CD4-positive, CD25-positive, alpha-beta regulatory T cell (primary cell): ENCODE measurements around the gene ANAPC16. TPM values are rescaled to one million over a fixed set of nuclear protein-coding genes. Genes with fewer than 3 reads are reported as not detected.
"Not testable (repeated sequence)": the region's sequence is repeated elsewhere in the genome, so short reads cannot be mapped to it uniquely, and the experiment has no call there.

Experiments
- ATAC-seq, 2 donors: fragments of 150-1000 bp; cut with Tn5 transposase; one replicate each; pipeline ENCODE4 v1.10.0; 2021; ENCODE audit warnings: low read depth in 2 of 2, moderate number of reproducible peaks in 2 of 2, moderate library complexity in 1 of 2
- DNase-seq, 3 donors: peaks; one replicate each; pipeline versions ENCODE4 v3.0.0 to v3.0.0-alpha.2; 2012 to 2022; ENCODE audit warnings: mixed read lengths in 1 of 3
- H3K27ac ChIP-seq: one replicate; pipeline ENCODE4 v1.7.0; 2013; ENCODE audit warnings: mild to moderate bottlenecking, low read length; ENCODE audit not compliant: insufficient read depth, poor library complexity, severe bottlenecking
- H3K27me3 ChIP-seq: one replicate; pipeline ENCODE4 v1.7.0; 2013; ENCODE audit warnings: low read length; ENCODE audit not compliant: control insufficient read depth, insufficient read depth
- H3K36me3 ChIP-seq: one replicate; pipeline ENCODE4 v1.7.0; 2013; ENCODE audit warnings: mild to moderate bottlenecking, low read length, moderate library complexity; ENCODE audit not compliant: control insufficient read depth, insufficient read depth
- H3K4me1 ChIP-seq: 2 replicates; pipeline ENCODE4 v1.7.0; 2013; ENCODE audit warnings: mild to moderate bottlenecking, low read length; ENCODE audit not compliant: insufficient read depth, control insufficient read depth, poor library complexity, severe bottlenecking
- H3K4me3 ChIP-seq: one replicate; pipeline ENCODE4 v1.7.0; 2013; ENCODE audit warnings: low read depth, mild to moderate bottlenecking, low read length, moderate library complexity
- H3K9me3 ChIP-seq, 2 experiments: 1 replicate in 1 of 2; 2 replicates in 1 of 2; pipeline ENCODE4 v1.7.0; 2013; ENCODE audit warnings: low read length in 2 of 2, mild to moderate bottlenecking in 1 of 2, moderate library complexity in 1 of 2; ENCODE audit not compliant: control insufficient read depth in 2 of 2
- H3K27ac Mint-ChIP-seq, 3 donors: one replicate each; pipeline ENCODE4 v1.8.0; 2020 to 2022; ENCODE audit warnings: mild to moderate bottlenecking in 3 of 3, mixed read lengths in 3 of 3, moderate library complexity in 2 of 3
- H3K27me3 Mint-ChIP-seq: one replicate; pipeline ENCODE4 v1.8.0; 2022; ENCODE audit warnings: mild to moderate bottlenecking, mixed read lengths
- H3K36me3 Mint-ChIP-seq: one replicate; pipeline ENCODE4 v1.8.0; 2020; ENCODE audit warnings: mixed read lengths
- H3K4me1 Mint-ChIP-seq, 4 donors: one replicate each; pipeline ENCODE4 v1.8.0; 2020 to 2022; ENCODE audit warnings: mixed read lengths in 4 of 4, mild to moderate bottlenecking in 1 of 4
- H3K4me3 Mint-ChIP-seq, 4 donors: one replicate each; pipeline ENCODE4 v1.8.0; 2020 to 2022; ENCODE audit warnings: mild to moderate bottlenecking in 4 of 4, mixed read lengths in 4 of 4, moderate library complexity in 3 of 4
- H3K9me3 Mint-ChIP-seq, 7 donors: one replicate each; pipeline ENCODE4 v1.8.0; 2020 to 2022; ENCODE audit warnings: mixed read lengths in 7 of 7, mild to moderate bottlenecking in 3 of 7, moderate library complexity in 2 of 7
- polyA plus RNA-seq, 4 donors: library from polyadenylated mRNA; unstranded; fragments of 300-500 nt; fragmentation: Illumina TruSeq; gene quantifications; one replicate each; pipeline ENCODE4 v1.2.3, GENCODE V29; 2021
- total RNA-seq: library from RNA; stranded (reverse); gene quantifications from one replicate; pipeline ENCODE4 v1.2.3, GENCODE V29; 2022

Gene ANAPC16
- total and polyA plus RNA-seq, 5 donors from 2014 or later: 86.6 to 361 (median 285) TPM

DNA sequence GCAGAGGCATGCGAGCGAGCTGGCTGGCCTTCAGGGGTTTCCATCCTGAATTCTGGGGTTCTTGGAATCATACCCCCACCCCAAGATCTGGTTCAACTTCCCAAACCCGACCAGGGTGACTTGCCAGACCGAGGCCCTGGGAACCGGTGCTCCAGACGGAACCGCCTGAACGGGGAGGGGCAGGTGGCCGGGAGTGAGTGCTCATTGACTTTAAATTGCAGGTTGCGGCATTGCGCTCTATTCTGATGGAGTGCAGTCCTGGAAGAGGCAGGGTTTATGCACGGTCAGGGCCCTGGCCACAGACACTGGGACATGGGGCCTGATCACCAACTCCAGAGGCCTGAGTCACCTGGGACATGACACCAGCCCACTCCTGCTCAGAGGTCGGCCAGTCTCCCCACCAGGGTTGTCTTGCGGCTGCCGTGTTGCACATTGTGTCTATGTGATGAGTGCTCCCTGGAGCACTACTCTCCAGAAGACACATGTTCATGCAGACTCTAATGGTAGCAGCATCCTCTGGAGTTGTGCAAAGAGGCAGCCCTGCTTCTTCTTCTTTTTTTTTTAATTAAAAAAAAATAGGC is 52.1 kb downstream of the ANAPC16 start:
- DNase-seq (no peak), ATAC-seq (no peak)
- H3K27me3 ChIP-seq: no peaks in the 10 kb centered on the region
- Mint-ChIP-seq H3K36me3 (no peaks in the 10 kb centered on the region), H3K9me3 (no peaks in the 10 kb centered on the region), H3K4me1 (peaks cover 5 to 39% (median 18%) of the 10 kb centered on the region in 4 donors), H3K27ac (peak overlapping the region in 1 of 3 donors; percentile 55), H3K4me3 (no peak overlapping the region), H3K27me3 (no peaks in the 10 kb centered on the region)
- H3K4me3 ChIP-seq: no peak overlapping the region
- peaks cover 18% of the 10 kb centered on the region for H3K4me1 ChIP-seq
- no peak overlapping the region for H3K27ac ChIP-seq
- H3K36me3 ChIP-seq: no peaks in the 10 kb centered on the region
- H3K9me3 ChIP-seq: no peaks in the 10 kb centered on the region

DNA sequence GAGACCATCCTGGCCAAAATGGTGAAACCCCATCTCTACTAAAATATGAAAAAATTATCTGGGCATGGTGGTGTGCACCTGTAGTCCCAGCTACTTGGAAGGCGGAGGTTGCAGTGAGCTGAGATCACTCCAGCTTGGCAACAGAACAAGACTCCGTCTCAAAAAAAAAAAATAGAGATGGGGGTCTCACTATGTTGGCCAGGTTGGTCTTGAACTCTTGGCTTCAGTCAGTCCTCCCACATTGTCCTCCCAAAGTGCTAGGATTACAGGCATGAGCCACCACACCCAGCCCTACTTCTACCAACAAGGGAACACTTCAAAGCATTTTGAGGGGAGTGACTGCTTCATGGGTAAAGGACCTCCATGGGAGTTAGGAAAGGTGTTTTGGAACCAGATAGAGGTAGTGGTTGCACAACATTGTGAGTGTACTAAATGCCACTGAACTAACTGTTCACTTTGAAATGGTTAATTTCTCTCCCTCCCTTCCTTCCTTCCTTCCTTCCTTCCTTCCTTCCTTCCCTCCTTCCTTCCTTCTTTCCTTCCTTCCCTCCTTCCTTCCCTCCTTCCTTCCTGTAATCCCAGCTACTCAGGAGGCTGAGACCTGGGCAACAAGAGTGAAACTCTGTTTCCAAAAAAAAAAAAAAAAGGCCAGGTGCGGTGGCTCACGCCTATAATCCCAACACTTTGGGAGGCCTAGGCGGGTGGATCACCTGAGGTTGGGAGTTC is 52.8 kb downstream of the ANAPC16 start:
- not testable (repeated sequence) for H3K4me3 ChIP-seq, H3K9me3 Mint-ChIP-seq, ATAC-seq, H3K27ac ChIP-seq, H3K27me3 ChIP-seq, DNase-seq, H3K36me3 Mint-ChIP-seq, H3K4me3 Mint-ChIP-seq, H3K27me3 Mint-ChIP-seq, H3K9me3 ChIP-seq, H3K36me3 ChIP-seq
- peaks cover 17% of the 10 kb centered on the region for H3K4me1 ChIP-seq
- Mint-ChIP-seq H3K27ac (peak overlapping the region in 1 of 3 donors; percentile 42), H3K4me1 (peaks cover 5 to 36% (median 17%) of the 10 kb centered on the region in 4 donors)

DNA sequence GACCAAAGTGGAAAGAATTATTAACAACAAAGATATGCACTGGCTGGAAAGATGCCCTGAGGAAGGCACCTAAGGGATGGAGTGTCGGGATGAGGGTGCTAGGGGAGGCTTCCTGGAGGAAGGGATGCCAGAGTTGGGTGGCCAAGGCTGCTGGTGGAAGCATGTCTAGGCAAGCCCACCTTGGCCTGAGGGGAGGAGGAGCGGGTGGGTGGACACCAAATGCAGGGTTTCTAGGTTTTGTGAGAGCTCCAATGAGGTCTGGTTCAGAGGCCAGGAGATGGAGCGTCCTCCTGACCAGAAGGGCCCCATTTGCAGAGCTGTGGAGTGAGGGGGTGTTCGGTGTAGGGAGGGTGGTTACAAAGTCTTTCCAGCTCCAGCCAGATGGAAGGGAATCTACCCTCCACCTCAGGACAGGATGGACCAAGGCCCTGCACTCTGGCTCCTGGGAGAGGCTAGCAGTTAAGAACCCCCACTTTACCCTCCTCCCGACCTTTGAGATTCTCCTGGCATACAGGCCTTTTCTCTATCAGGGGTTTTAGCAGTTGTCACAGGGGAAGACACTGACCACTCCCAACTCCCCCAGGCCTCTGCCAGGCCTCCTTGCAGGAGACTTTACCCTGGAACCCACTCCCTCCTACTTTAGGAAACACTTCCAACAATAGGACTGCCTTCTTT is 54.9 kb downstream of the ANAPC16 start:
- Histone ChIP-seq H3K4me1 (peaks cover 26% of the 10 kb centered on the region), H3K27ac (no peak overlapping the region), H3K36me3 (peaks cover 4% of the 10 kb centered on the region), H3K27me3 (no peaks in the 10 kb centered on the region), H3K9me3 (no peaks in the 10 kb centered on the region), H3K4me3 (no peak overlapping the region)
- Mint-ChIP-seq H3K27me3 (no peaks in the 10 kb centered on the region), H3K27ac (peak overlapping the region in 2 of 3 donors; percentile 15 to 66), H3K9me3 (no peaks in the 10 kb centered on the region), H3K4me3 (peak overlapping the region; percentile 18 to 89 (median 57)), H3K36me3 (peaks cover 13% of the 10 kb centered on the region), H3K4me1 (peaks cover 8 to 31% (median 20%) of the 10 kb centered on the region in 4 donors)
- DNase-seq: no peak
- no peak for ATAC-seq

DNA sequence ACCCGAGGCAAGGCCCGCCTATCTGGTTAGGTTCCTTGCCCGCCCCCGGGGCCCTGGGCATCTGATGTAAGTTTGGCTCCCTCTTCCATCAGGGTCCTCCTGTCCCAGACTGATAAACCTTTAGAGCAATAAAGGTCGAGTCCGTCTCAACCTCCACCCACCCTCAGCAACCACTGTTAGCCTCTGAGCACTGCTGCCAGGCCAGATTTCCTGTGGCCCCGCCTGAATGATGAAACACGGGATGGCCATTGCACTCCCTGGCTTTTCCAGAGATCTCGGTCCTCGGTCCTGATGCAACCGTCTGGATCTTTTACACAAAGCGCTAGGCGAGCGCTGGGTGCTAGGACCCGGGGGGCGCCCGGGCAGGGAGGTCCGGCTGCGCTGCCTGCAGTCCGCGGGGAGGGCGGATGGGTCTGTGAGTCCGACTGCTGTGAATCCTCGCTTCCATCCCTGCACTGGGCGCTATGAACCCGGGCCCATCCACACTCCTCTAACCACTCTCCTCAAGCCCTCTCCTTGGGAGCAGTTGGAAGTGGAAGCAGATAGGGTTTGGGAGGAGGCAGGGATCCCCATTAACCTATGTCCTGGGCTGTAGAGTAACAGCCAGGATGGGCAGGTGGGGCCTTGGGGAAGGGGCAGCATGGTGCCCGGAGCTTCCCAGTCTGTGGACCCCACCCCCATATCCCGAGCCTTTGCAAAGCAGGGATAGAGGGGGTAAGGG is 57.0 kb downstream of the ANAPC16 start:
- Mint-ChIP-seq H3K4me1 (peaks cover 16 to 39% (median 25%) of the 10 kb centered on the region in 4 donors), H3K36me3 (peaks cover 20% of the 10 kb centered on the region)
- no peak for ATAC-seq

DNA sequence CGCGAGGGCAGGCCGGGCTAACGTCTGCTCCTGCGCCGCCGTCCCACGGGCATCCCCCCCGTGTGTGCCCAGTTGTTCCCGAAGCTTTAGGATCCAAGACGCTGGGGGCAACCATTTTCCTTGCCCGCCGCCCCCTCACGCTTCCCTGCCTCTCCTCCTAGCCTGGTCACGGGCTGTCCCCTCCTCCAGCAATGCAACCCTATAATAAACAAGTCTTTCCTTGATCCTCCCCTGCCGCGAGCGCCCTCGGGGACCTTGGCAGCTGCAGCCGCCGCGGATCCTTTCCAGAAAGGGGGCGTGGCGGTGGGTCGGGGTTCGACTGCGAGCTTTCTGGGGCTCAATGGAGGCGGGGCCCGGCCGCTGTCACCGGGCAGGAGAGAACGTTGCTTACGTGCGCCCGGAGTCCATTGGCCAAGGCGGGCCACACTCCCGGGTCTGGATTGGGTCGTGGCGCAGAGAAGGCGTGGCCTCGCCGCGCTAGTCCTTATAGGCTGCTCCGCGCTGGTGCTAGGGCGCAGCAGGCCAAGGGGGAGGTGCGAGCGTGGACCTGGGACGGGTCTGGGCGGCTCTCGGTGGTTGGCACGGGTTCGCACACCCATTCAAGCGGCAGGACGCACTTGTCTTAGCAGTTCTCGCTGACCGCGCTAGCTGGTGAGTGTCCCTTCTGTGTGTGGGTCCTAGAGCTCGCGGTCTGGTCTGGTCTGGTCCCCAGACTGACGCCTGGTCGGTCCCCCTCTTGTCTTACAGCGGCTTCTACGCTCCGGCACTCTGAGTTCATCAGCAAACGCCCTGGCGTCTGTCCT is 57.8 kb downstream of the ANAPC16 start, which contains the start of gene DDIT4:
DDIT4 (plus strand) TSS at position 515 of the 803 bp plus-strand sequence. CDS start 293 bp downstream, outside the sequence.
- peaks cover 21 to 46% (median 27%) of the 10 kb centered on the region in 4 donors for H3K4me1 Mint-ChIP-seq
- peak within 1 kb of the TSS; percentile 89 to 98 (median 95) for H3K27ac Mint-ChIP-seq
- Histone ChIP-seq H3K4me1 (peaks cover 37% of the 10 kb centered on the region), H3K9me3 (no peaks in the 10 kb centered on the region), H3K36me3 (peaks cover 7% of the 10 kb centered on the region), H3K27ac (peak within 1 kb of the TSS; percentile 89), H3K4me3 (peak within 1 kb of the TSS; percentile 88), H3K27me3 (no peaks in the 10 kb centered on the region)
- H3K27me3 Mint-ChIP-seq: no peaks in the 10 kb centered on the region
- ATAC-seq (peak; percentile 96 to 97), DNase-seq (peak; percentile 96 to 99 (median 96))
- H3K9me3 Mint-ChIP-seq: no peaks in the 10 kb centered on the region
- peaks cover 20% of the 10 kb centered on the region for H3K36me3 Mint-ChIP-seq
- H3K4me3 Mint-ChIP-seq: peak within 1 kb of the TSS; percentile 98

More for the DNA sequence above, 57.0 kb downstream of the ANAPC16 start:
- Histone ChIP-seq H3K27ac (peak overlapping the region; percentile 89), H3K27me3 (no peaks in the 10 kb centered on the region), H3K4me3 (peak overlapping the region; percentile 74), H3K36me3 (peaks cover 7% of the 10 kb centered on the region), H3K4me1 (peaks cover 34% of the 10 kb centered on the region), H3K9me3 (no peaks in the 10 kb centered on the region)
- no peaks in the 10 kb centered on the region for H3K9me3 Mint-ChIP-seq
- no peak for DNase-seq
- H3K27me3 Mint-ChIP-seq: no peaks in the 10 kb centered on the region
- peak overlapping the region in 2 of 3 donors; percentile 89 to 95 for H3K27ac Mint-ChIP-seq
- H3K4me3 Mint-ChIP-seq: peak overlapping the region; percentile 98

DNA sequence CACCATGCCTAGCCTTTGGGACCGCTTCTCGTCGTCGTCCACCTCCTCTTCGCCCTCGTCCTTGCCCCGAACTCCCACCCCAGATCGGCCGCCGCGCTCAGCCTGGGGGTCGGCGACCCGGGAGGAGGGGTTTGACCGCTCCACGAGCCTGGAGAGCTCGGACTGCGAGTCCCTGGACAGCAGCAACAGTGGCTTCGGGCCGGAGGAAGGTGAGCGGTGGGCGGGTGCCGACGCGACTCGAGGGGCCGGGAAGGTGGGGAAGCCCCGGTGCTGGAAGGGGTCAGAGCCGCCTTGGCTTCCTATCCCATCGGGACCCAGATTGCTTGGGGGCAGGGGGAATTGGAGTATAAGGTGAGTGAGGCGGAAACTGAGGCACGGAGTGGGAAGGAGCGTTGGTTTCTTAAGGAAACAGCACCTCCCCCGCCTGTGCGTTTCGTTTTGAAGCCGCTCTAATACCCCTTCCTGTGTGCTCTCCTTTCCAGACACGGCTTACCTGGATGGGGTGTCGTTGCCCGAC is 58.5 kb downstream of the ANAPC16 start:
- Histone ChIP-seq H3K27me3 (no peaks in the 10 kb centered on the region), H3K36me3 (peaks cover 7% of the 10 kb centered on the region), H3K4me3 (peak overlapping the region; percentile 88), H3K9me3 (no peaks in the 10 kb centered on the region), H3K4me1 (peaks cover 37% of the 10 kb centered on the region), H3K27ac (peak overlapping the region; percentile 89)
- no peaks in the 10 kb centered on the region for H3K27me3 Mint-ChIP-seq
- peaks cover 20% of the 10 kb centered on the region for H3K36me3 Mint-ChIP-seq
- peak overlapping the region; percentile 98 for H3K4me3 Mint-ChIP-seq
- peak overlapping the region; percentile 89 to 98 (median 95) for H3K27ac Mint-ChIP-seq
- peak in 1 of 3 donors; percentile 79 for DNase-seq
- ATAC-seq: no peak
- H3K9me3 Mint-ChIP-seq: no peaks in the 10 kb centered on the region
- peaks cover 21 to 46% (median 27%) of the 10 kb centered on the region in 4 donors for H3K4me1 Mint-ChIP-seq
